HCT116 (cell line): ENCODE measurements around the gene GRIK4.

Source experiments
- CTCF ChIP-seq, 3 experiments: fragments of 200-600 bp in 1 of 3; sonication (generic) in 1 of 3; IDR thresholded peaks in 2 of 3; conservative IDR thresholded peaks in 1 of 3; 2 replicates each; pipeline ENCODE4 v1.5.1; 2012 to 2017; ENCODE audit warnings: low read depth in 2 of 3, low read length in 2 of 3, antibody characterized with exemption in 1 of 3, borderline replicate concordance in 1 of 3, control low read depth in 1 of 3, mild to moderate bottlenecking in 1 of 3, mixed read lengths in 1 of 3, mixed run types in 1 of 3, moderate library complexity in 1 of 3; ENCODE audit not compliant: insufficient read depth in 1 of 3
- ELF1 ChIP-seq: IDR thresholded peaks from 2 replicates; pipeline ENCODE4 v1.6.1; 2012; ENCODE audit warnings: low read depth, borderline replicate concordance
- EZH2 ChIP-seq: fragments of 200-600 bp; sonication (generic); IDR thresholded peaks from 2 replicates; pipeline ENCODE4 v1.6.1; 2017; ENCODE audit warnings: antibody characterized with exemption, mixed run types
- EZH2phosphoT487 ChIP-seq: fragments of 200-600 bp; IDR thresholded peaks from 2 replicates; pipeline ENCODE4 v1.6.1; 2018; ENCODE audit warnings: antibody characterized with exemption, borderline replicate concordance
- JUND ChIP-seq: IDR thresholded peaks from 2 replicates; pipeline ENCODE4 v1.6.1; 2012
- MAX ChIP-seq: IDR thresholded peaks from 2 replicates; pipeline ENCODE4 v1.6.1; 2012
- POLR2A ChIP-seq: IDR thresholded peaks from 2 replicates; pipeline ENCODE4 v1.7.0; 2011; ENCODE audit warnings: borderline replicate concordance; ENCODE audit not compliant: insufficient read depth, insufficient read length; ENCODE audit errors: extremely low read depth
- POLR2AphosphoS5 ChIP-seq: IDR thresholded peaks from 2 replicates; pipeline ENCODE4 v1.6.1; 2011; ENCODE audit warnings: mild to moderate bottlenecking, low read depth, low read length, moderate library complexity
- RAD21 ChIP-seq: IDR thresholded peaks from 2 replicates; pipeline ENCODE4 v1.6.1; 2012; ENCODE audit warnings: low read depth, mild to moderate bottlenecking
- REST ChIP-seq: IDR thresholded peaks from 2 replicates; pipeline ENCODE4 v1.6.1; 2012; ENCODE audit warnings: low read depth
- SIN3A ChIP-seq: IDR thresholded peaks from 2 replicates; pipeline ENCODE4 v1.6.1; 2012; ENCODE audit warnings: low read depth
- SP1 ChIP-seq: IDR thresholded peaks from 2 replicates; pipeline ENCODE4 v1.6.1; 2012; ENCODE audit warnings: low read depth
- YY1 ChIP-seq: IDR thresholded peaks from 2 replicates; pipeline ENCODE4 v1.6.1; 2011; ENCODE audit warnings: low read length, low read depth, moderate library complexity, mild to moderate bottlenecking; ENCODE audit not compliant: insufficient replicate concordance; ENCODE audit errors: extremely low read depth
- ZNF274 ChIP-seq: fragments of 200-500 bp; sonication (Bioruptor generic); IDR thresholded peaks from 2 replicates; pipeline ENCODE4 v1.6.1; 2014; ENCODE audit warnings: mild to moderate bottlenecking, low read depth, low read length, inconsistent platforms

GRCh38 chr11:120682332-120682649 is 170.7 kb downstream of the GRIK4 start:
- TF ChIP-seq POLR2AphosphoS5 (no peak), MAX (no peak), CTCF (IDR thresholded peaks at IDR 0.05 in 2 of 3, conservative IDR thresholded peaks at IDR 0.05 in 1 of 3; ENCODE audit: borderline replicate concordance in 1 of 3, insufficient read depth in 1 of 3, low read depth in 2 of 3, low read length in 2 of 3) (no peak), EZH2 (no peak), SP1 (no peak), YY1 (no peak), JUND (no peak), POLR2A (no peak), REST (no peak), ZNF274 (no peak), ELF1 (no peak), SIN3A (no peak), RAD21 (no peak), EZH2phosphoT487 (no peak)
